HFFc6 (cell line): ENCODE data around the gene ATP5F1D. TPM values are rescaled to one million over a fixed set of nuclear protein-coding genes. Genes with fewer than 3 reads are reported as not detected.

Experiments
- DNase-seq: peaks from one replicate; pipeline ENCODE4 v3.0.0-alpha.2; 2018
- H3K27ac Mint-ChIP-seq: 2 replicates; pipeline ENCODE4 v1.8.0; 2020; ENCODE audit warnings: mild to moderate bottlenecking, mixed read lengths
- H3K27me3 Mint-ChIP-seq: 2 replicates; pipeline ENCODE4 v1.8.0; 2021; ENCODE audit warnings: mild to moderate bottlenecking, moderate library complexity, mixed read lengths; ENCODE audit not compliant: insufficient read depth
- H3K36me3 Mint-ChIP-seq: 2 replicates; pipeline ENCODE4 v1.8.0; 2021; ENCODE audit warnings: low read depth, mixed read lengths
- H3K4me1 Mint-ChIP-seq: 2 replicates; pipeline ENCODE4 v1.8.0; 2020; ENCODE audit warnings: low read depth, mixed read lengths
- H3K4me3 Mint-ChIP-seq: 2 replicates; pipeline ENCODE4 v1.8.0; 2020; ENCODE audit warnings: mild to moderate bottlenecking, moderate library complexity, mixed read lengths
- H3K9me3 Mint-ChIP-seq: 2 replicates; pipeline ENCODE4 v1.8.0; 2020; ENCODE audit warnings: mild to moderate bottlenecking, mixed read lengths
- CTCF ChIP-seq: fragments of 200-600 bp; sonication (generic); IDR thresholded peaks from 2 replicates; pipeline ENCODE4 v1.5.0; 2021; ENCODE audit warnings: antibody characterized with exemption, mild to moderate bottlenecking
- total RNA-seq, 6 experiments: library from RNA; stranded (reverse); fragmentation: NEBNext Ultra II Directional; extraction: Animal tissue kit (Norgen Biotek cat#: 25700); gene quantifications; 2 replicates in 1 of 6; 3 replicates in 5 of 6; pipeline ENCODE4 v1.2.3, GENCODE V29; 2021

The ATP5F1D gene
- total RNA-seq, 6 experiments from 2014 or later = 190 to 243 (median 217) TPM

- H3K4me3 Mint-ChIP-seq = no peak overlapping the region
- H3K4me1 Mint-ChIP-seq = peaks cover 6% of the 10 kb centered on the region; the same call in 1 of the 2 replicates
- no peak overlapping the region for H3K27ac Mint-ChIP-seq
- no peaks in the 10 kb centered on the region for H3K9me3 Mint-ChIP-seq
- DNase-seq = no peak
- H3K27me3 Mint-ChIP-seq = peaks cover 3% of the 10 kb centered on the region
- TF ChIP-seq CTCF = no peak
- no peaks in the 10 kb centered on the region for H3K36me3 Mint-ChIP-seq
Measured at GRCh38 chr19:1229924-1230782, 11.4 kb upstream of the ATP5F1D start.

GRCh38 chr19:1230783-1231489 lies 10.6 kb upstream of the ATP5F1D start:
- Mint-ChIP-seq H3K4me1 (peaks cover 6% of the 10 kb centered on the region; the same call in 1 of the 2 replicates), H3K27me3 (peaks cover 3% of the 10 kb centered on the region), H3K4me3 (no peak overlapping the region), H3K9me3 (no peaks in the 10 kb centered on the region), H3K27ac (no peak overlapping the region), H3K36me3 (no peaks in the 10 kb centered on the region)
- peak; percentile 28 for TF ChIP-seq CTCF
- DNase-seq = no peak

- Mint-ChIP-seq H3K4me1 (peaks cover 6% of the 10 kb centered on the region; the same call in 1 of the 2 replicates), H3K27ac (peak overlapping the region; percentile 58), H3K36me3 (no peaks in the 10 kb centered on the region), H3K9me3 (no peaks in the 10 kb centered on the region), H3K4me3 (no peak overlapping the region; the same call in 1 of the 2 replicates), H3K27me3 (peaks cover 3% of the 10 kb centered on the region)
- TF ChIP-seq CTCF = no peak
- DNase-seq = no peak
Measured at GRCh38 chr19:1231729-1232637, 9.6 kb upstream of the ATP5F1D start.

- no peak for DNase-seq
- Mint-ChIP-seq H3K27me3 (peaks cover 3% of the 10 kb centered on the region), H3K4me1 (peaks cover 6% of the 10 kb centered on the region; the same call in 1 of the 2 replicates), H3K27ac (peak overlapping the region; percentile 58), H3K36me3 (no peaks in the 10 kb centered on the region), H3K4me3 (no peak overlapping the region; the same call in 1 of the 2 replicates), H3K9me3 (no peaks in the 10 kb centered on the region)
- TF ChIP-seq CTCF = no peak
Measured at GRCh38 chr19:1232652-1233072, 8.9 kb upstream of the ATP5F1D start.

- no peak for TF ChIP-seq CTCF
- Mint-ChIP-seq H3K27ac (no peak overlapping the region), H3K4me3 (no peak overlapping the region), H3K36me3 (no peaks in the 10 kb centered on the region), H3K27me3 (peaks cover 1% of the 10 kb centered on the region), H3K9me3 (no peaks in the 10 kb centered on the region), H3K4me1 (peaks cover 6% of the 10 kb centered on the region; the same call in 1 of the 2 replicates)
- DNase-seq = no peak
Measured at GRCh38 chr19:1233115-1233667, 8.4 kb upstream of the ATP5F1D start.
